Spleen (tissue), 13 donors: ENCODE measurements around the gene WFDC5. TPM values are rescaled to one million over a fixed set of nuclear protein-coding genes. Genes with fewer than 3 reads are reported as not detected.
A peak's percentile ranks its signal among the peaks of the same experiment; 100 is the strongest.
"Not testable (repeated sequence)": the region's sequence is repeated elsewhere in the genome, so short reads cannot be mapped to it uniquely, and the experiment has no call there.

ENCODE experiments used
- DNase-seq: peaks from one replicate; pipeline ENCODE4 v3.0.0-alpha.2; 2020
- H3K27ac ChIP-seq, 8 donors: fragments of 200-600 bp; sonication (generic) in 7 of 8; 1 replicate in 4 of 8; 2 replicates in 4 of 8; pipeline versions ENCODE4 v1.5.0 to v1.8.0; 2016 to 2021; ENCODE audit warnings: inconsistent platforms in 4 of 8, mild to moderate bottlenecking in 4 of 8, moderate library complexity in 1 of 8
- H3K27me3 ChIP-seq, 7 donors: fragments of 200-600 bp; sonication (generic) in 6 of 7; replicated peaks in 1 of 7; 1 replicate in 4 of 7; 2 replicates in 3 of 7; pipeline versions ENCODE4 v1.5.0 to v1.8.0; 2016 to 2021; ENCODE audit warnings: inconsistent platforms in 3 of 7, mild to moderate bottlenecking in 1 of 7
- H3K36me3 ChIP-seq, 6 donors: fragments of 200-600 bp; sonication (generic) in 5 of 6; 1 replicate in 4 of 6; 2 replicates in 2 of 6; pipeline versions ENCODE4 v1.5.0 to v1.8.0; 2016 to 2021; ENCODE audit warnings: inconsistent platforms in 2 of 6
- H3K4me1 ChIP-seq, 6 donors: fragments of 200-600 bp; sonication (generic) in 5 of 6; 1 replicate in 3 of 6; 2 replicates in 3 of 6; pipeline versions ENCODE4 v1.5.0 to v1.8.0; 2016 to 2021; ENCODE audit warnings: inconsistent platforms in 3 of 6
- H3K4me3 ChIP-seq, 8 donors: fragments of 200-600 bp; sonication (generic) in 7 of 8; 1 replicate in 4 of 8; 2 replicates in 4 of 8; pipeline versions ENCODE4 v1.5.0 to v1.8.0; 2016 to 2021; ENCODE audit warnings: inconsistent platforms in 4 of 8, mild to moderate bottlenecking in 4 of 8, moderate library complexity in 2 of 8
- H3K9me3 ChIP-seq, 8 donors: fragments of 200-600 bp; sonication (generic) in 7 of 8; 1 replicate in 4 of 8; 2 replicates in 4 of 8; pipeline versions ENCODE4 v1.5.0 to v1.8.0; 2016 to 2021; ENCODE audit warnings: inconsistent platforms in 4 of 8
- POLR2A ChIP-seq, 3 donors: fragments of 450-650 bp; IDR thresholded peaks; one replicate each; pipeline ENCODE4 v1.5.1; 2017; ENCODE audit warnings: antibody characterized with exemption in 3 of 3, mild to moderate bottlenecking in 1 of 3
- POLR2AphosphoS5 ChIP-seq, 3 donors: sonication (generic); formaldehyde crosslinking; IDR thresholded peaks; one replicate each; pipeline ENCODE4 v1.5.1; 2017; ENCODE audit warnings: antibody characterized with exemption in 3 of 3
- WGBS, 5 donors: extraction: QIAGEN DNeasy Blood & Tissue Kit in 3 of 5; methylation state at CpG; one replicate each; pipeline versions ENCODE4 v1.1.5 to v1.1.7; 2013 to 2018; 5-methylcytosine and 5-hydroxymethylcytosine counted together
- intact Hi-C: fragments of 100-400 bp; cut with DNase I; formaldehyde crosslinking; loops from one replicate; pipeline ENCODE4 v1.15.0; 2023; ENCODE audit warnings: low total_unique reads
- long read RNA-seq, 2 donors: transcript quantifications; one replicate each; lab custom pipeline, GENCODE V29; 2026
- polyA plus RNA-seq, 3 donors: library from polyadenylated mRNA; stranded (reverse); fragments of 200-250 nt; gene quantifications; one replicate each; pipeline ENCODE4 v1.2.1, GENCODE V29; 2013
- total RNA-seq, 7 donors: library from RNA; depleted of rRNA in 3 of 7; stranded (reverse); fragments of >200 nt in 3 of 7; fragmentation: NEBNext Ultra II Directional in 4 of 7; extraction: Animal tissue kit (Norgen Biotek cat#: 25700) in 4 of 7; gene quantifications; one replicate each; pipeline versions ENCODE4 v1.1.0 to v1.2.1, GENCODE V29; 2016 to 2021
- TF ChIP-seq, protein P1 (sequence below), 11 experiments: fragments of 200-600 bp in 7 of 11; fragments of 450-650 bp in 4 of 11; sonication (generic) in 4 of 11; IDR thresholded peaks in 8 of 11; conservative IDR thresholded peaks in 3 of 11; 1 replicate in 7 of 11; 2 replicates in 4 of 11; pipeline versions ENCODE4 v1.4.0 to v1.8.0; 2016 to 2021; ENCODE audit warnings: antibody characterized with exemption in 11 of 11, inconsistent platforms in 4 of 11, mild to moderate bottlenecking in 1 of 11
- donor health status: healthy with polysubstance abuse.
- donor health status: DM: no; HTN: no; CAD: no; lungs with moderate emphysema.
- donor health status: DM: no; HTN: no; CAD: no.
- donor health status: Bipolar disorder and iron deficiency.
- donor health status: healthy.
- donor health status: DM: no; HTN: no; CAD: no.
- donor health status: DM: yes; HTN: yes; CAD: no.

WFDC5 gene, protein sequence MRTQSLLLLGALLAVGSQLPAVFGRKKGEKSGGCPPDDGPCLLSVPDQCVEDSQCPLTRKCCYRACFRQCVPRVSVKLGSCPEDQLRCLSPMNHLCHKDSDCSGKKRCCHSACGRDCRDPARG
- total RNA-seq (not detected), polyA plus RNA-seq (not detected)
- long read RNA-seq, donor 1: 0 reads
- long read RNA-seq, donor 2: 0 reads

- H3K36me3 ChIP-seq: no peaks in the 10 kb centered on the region
- intact Hi-C loops: no loop called here
- peaks cover 0 to 72% (median 4%) of the 10 kb centered on the region in 7 donors for H3K27me3 ChIP-seq
- no peaks in the 10 kb centered on the region for H3K4me1 ChIP-seq
- no peak for DNase-seq
- TF ChIP-seq POLR2A (IDR thresholded peaks at IDR 0.05): no peak
- TF ChIP-seq, protein P1, sequence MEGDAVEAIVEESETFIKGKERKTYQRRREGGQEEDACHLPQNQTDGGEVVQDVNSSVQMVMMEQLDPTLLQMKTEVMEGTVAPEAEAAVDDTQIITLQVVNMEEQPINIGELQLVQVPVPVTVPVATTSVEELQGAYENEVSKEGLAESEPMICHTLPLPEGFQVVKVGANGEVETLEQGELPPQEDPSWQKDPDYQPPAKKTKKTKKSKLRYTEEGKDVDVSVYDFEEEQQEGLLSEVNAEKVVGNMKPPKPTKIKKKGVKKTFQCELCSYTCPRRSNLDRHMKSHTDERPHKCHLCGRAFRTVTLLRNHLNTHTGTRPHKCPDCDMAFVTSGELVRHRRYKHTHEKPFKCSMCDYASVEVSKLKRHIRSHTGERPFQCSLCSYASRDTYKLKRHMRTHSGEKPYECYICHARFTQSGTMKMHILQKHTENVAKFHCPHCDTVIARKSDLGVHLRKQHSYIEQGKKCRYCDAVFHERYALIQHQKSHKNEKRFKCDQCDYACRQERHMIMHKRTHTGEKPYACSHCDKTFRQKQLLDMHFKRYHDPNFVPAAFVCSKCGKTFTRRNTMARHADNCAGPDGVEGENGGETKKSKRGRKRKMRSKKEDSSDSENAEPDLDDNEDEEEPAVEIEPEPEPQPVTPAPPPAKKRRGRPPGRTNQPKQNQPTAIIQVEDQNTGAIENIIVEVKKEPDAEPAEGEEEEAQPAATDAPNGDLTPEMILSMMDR (IDR thresholded peaks at IDR 0.05 in 8 of 11, conservative IDR thresholded peaks at IDR 0.05 in 3 of 11): no peak
- TF ChIP-seq POLR2AphosphoS5 (IDR thresholded peaks at IDR 0.05): no peak
- H3K4me3 ChIP-seq: no peak within 1 kb of the TSS
- no peak within 1 kb of the TSS for H3K27ac ChIP-seq
- 53 to 67% (median 56%) methylated on average over 14 to 16 of the region's 16 CpGs for WGBS, 5 donors
- H3K9me3 ChIP-seq: no peaks in the 10 kb centered on the region
Measured at GRCh38 chr20:45114465-45115385, at the start of gene WFDC5. WFDC5 (minus strand) TSS chr20:45115174; CDS start chr20:45115083, 91 bp downstream.

DNA sequence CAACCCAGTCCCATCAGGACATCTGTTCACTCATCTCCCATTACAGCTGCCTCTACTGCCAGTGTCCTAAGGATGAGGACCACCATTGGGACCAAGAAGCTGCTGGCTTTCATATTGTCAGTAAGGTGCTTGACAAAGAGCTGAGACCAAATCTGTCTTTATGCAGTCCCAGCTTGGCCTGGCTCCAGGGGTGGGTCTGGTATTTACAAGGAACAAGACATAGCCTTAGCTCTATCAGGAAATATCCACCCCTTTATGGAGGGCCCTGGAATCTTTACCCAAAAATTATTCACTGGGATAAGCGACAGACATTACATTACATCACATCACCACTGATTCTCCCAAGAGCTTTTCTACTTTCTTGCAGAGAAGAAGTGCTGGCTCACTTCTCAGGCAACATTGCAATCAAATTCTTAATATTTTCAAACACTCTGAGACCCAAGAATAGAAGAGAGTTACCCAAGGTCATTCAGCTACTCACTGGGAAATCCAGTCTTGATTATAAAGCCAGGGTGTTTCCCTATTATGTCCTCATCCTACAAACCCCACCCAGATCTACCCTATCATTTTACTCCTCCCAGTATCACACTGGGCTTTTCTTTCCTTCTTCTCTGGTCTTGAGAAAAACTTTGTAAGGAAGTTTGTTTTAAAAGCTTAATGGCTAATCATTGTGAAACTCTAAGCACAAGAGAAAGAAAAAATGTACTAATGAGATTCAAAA lies 48.3 kb upstream of the WFDC5 start:
- Histone ChIP-seq H3K4me3 (no peak overlapping the region), H3K27ac (no peak overlapping the region), H3K4me1 (no peaks in the 10 kb centered on the region), H3K36me3 (no peaks in the 10 kb centered on the region), H3K27me3 (peaks cover 0 to 24% (median 6%) of the 10 kb centered on the region in 7 donors), H3K9me3 (peaks cover 0 to 82% (median 35%) of the 10 kb centered on the region in 8 donors)
- DNase-seq: no peak
- TF ChIP-seq POLR2AphosphoS5 (IDR thresholded peaks at IDR 0.05): no peak
- intact Hi-C loops: no loop called here
- 53 to 75% (median 69%) methylated on average over 1 of the region's 1 CpG for WGBS, 5 donors

DNA sequence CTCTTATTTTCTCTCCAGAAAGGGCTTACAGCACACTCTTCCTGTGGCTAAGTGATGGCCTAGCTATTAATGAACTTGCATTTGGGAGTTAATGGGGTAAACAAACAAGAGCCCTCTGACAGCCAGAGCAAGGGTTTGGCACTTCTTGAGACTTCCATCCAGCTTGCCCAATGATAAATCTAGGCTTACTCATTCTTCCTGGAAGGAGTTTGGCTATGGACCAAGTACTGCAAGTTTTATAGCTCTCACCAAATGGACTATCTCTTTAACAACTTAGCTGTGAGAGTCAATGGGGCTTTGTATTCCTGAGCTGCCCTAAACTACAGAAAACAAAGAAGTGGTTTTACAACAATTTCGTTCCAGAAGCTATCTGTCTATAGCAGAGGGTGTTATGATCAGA lies 43.0 kb upstream of the WFDC5 start:
- WGBS, 5 donors: 34 to 58% (median 47%) methylated on average over 1 of the region's 1 CpG
- no peak for DNase-seq
- Histone ChIP-seq H3K36me3 (no peaks in the 10 kb centered on the region), H3K9me3 (peaks cover 0 to 76% (median 40%) of the 10 kb centered on the region in 8 donors), H3K27ac (peak overlapping the region in 1 of 8 donors; percentile 80), H3K27me3 (peaks cover 0 to 29% (median 0%) of the 10 kb centered on the region in 7 donors), H3K4me3 (no peak overlapping the region), H3K4me1 (peaks cover 0 to 17% (median 0%) of the 10 kb centered on the region in 6 donors)
- TF ChIP-seq POLR2AphosphoS5 (IDR thresholded peaks at IDR 0.05) (no peak), POLR2A (IDR thresholded peaks at IDR 0.05) (no peak)
- TF ChIP-seq, protein P1 (IDR thresholded peaks at IDR 0.05 in 8 of 11, conservative IDR thresholded peaks at IDR 0.05 in 3 of 11): no peak
- intact Hi-C loops: no loop called here

GRCh38 chr20:45156713-45157112 lies 41.7 kb upstream of the WFDC5 start:
- peak overlapping the region in 2 of 8 donors; percentile 46 to 80 for H3K27ac ChIP-seq

DNA sequence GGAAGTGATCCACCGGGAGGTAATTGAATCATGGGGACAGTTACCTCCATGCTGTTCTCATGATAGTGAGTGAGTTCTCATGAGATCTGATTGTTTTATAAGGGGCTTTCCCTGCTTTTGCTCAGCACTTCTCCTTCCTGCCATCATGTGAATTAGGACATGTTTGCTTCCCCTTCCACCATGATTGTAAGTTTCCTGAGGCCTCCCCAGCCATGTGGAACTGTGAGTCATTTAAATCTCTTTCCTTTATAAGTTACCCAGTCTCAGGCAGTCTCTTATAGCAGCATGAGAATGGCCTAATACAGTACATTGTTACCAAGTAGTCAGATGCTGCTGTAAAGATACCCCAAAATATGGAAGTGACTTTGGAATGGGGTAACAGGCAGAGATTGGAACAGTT lies 39.8 kb upstream of the WFDC5 start:
- Histone ChIP-seq H3K9me3 (peaks cover 0 to 48% (median 24%) of the 10 kb centered on the region in 8 donors), H3K27me3 (peaks cover 0 to 20% (median 0%) of the 10 kb centered on the region in 7 donors), H3K4me1 (peaks cover 0 to 17% (median 0%) of the 10 kb centered on the region in 6 donors), H3K27ac (peak overlapping the region in 4 of 8 donors; percentile 11 to 80 (median 37))
- intact Hi-C loops, H3K4me3 ChIP-seq, H3K36me3 ChIP-seq, DNase-seq: not testable (repeated sequence)
- WGBS, 5 donors: 76 to 94% (median 90%) methylated on average over 1 of the region's 1 CpG

More at GRCh38 chr20:45156713-45157112, 41.7 kb upstream of the WFDC5 start:
- Histone ChIP-seq H3K9me3 (peaks cover 0 to 65% (median 34%) of the 10 kb centered on the region in 8 donors), H3K36me3 (no peaks in the 10 kb centered on the region), H3K27me3 (peaks cover 0 to 23% (median 0%) of the 10 kb centered on the region in 7 donors), H3K4me1 (peaks cover 0 to 17% (median 0%) of the 10 kb centered on the region in 6 donors), H3K4me3 (no peak overlapping the region)
- no peak for DNase-seq
- TF ChIP-seq POLR2A (IDR thresholded peaks at IDR 0.05) (no peak), POLR2AphosphoS5 (IDR thresholded peaks at IDR 0.05) (no peak)
- TF ChIP-seq, protein P1 (IDR thresholded peaks at IDR 0.05 in 8 of 11, conservative IDR thresholded peaks at IDR 0.05 in 3 of 11): no peak
- WGBS, 5 donors: 25 to 42% (median 32%) methylated on average over 2 of the region's 2 CpGs
- intact Hi-C loops: no loop called here
